Measurements from ENCODE around the gene HSPB1. TPM values are rescaled to one million over a fixed set of nuclear protein-coding genes. Genes with fewer than 3 reads are reported as not detected.
"Not testable (repeated sequence)": the region's sequence is repeated elsewhere in the genome, so short reads cannot be mapped to it uniquely, and the experiment has no call there.

HSPB1 gene
- total and polyA plus RNA-seq, 7 experiments from 2014 or later = 26.3 to 93.5 (median 40.6) TPM

GRCh38 chr7:76283254-76284159 lies 19.0 kb upstream of the HSPB1 start:
- ATAC-seq = no peak
- Histone ChIP-seq H3K9me3 (ENCODE audit: control insufficient read depth in 2 of 3, low read length in 3 of 3) (no peaks in the 10 kb centered on the region), H3K27me3 (ENCODE audit: control insufficient read depth in 2 of 2, insufficient read depth in 2 of 2, low read length in 2 of 2) (peaks cover 4 to 6% of the 10 kb centered on the region in 2 donors), H3K4me1 (ENCODE audit: control insufficient read depth in 2 of 2, insufficient read depth in 2 of 2, low read length in 2 of 2) (peaks cover 6 to 10% of the 10 kb centered on the region in 2 donors), H3K4me3 (ENCODE audit: low read length) (no peak overlapping the region), H3K36me3 (ENCODE audit: control insufficient read depth in 2 of 3, insufficient read depth in 3 of 3, low read length in 3 of 3) (no peaks in the 10 kb centered on the region), H3K27ac (ENCODE audit: low read depth, low read length) (no peak overlapping the region)
- Mint-ChIP-seq H3K27ac (peak overlapping the region in 1 of 9 donors; percentile 55), H3K4me3 (peak overlapping the region in 9 of 10 donors; percentile 29 to 88 (median 60)), H3K36me3 (peaks cover 0 to 6% (median 3%) of the 10 kb centered on the region in 5 donors), H3K9me3 (no peaks in the 10 kb centered on the region), H3K27me3 (peaks cover 22 to 53% (median 30%) of the 10 kb centered on the region in 5 donors), H3K4me1 (peaks cover 6 to 16% (median 14%) of the 10 kb centered on the region in 7 donors)
- no peak for DNase-seq
- ChIA-PET CTCF (no interaction called here), POLR2A (interaction anchor here (0.8 kb wide), 1 partner anchor 66 kb away, joined by 3 read pairs; no protein-coding TSS in a partner anchor)
- intact Hi-C loops (cut with micrococcal nuclease) = loop anchor here in 1 of 2 donors (5.0 kb wide), 1 partner anchor 34 kb away; no protein-coding TSS in a partner anchor

DNA sequence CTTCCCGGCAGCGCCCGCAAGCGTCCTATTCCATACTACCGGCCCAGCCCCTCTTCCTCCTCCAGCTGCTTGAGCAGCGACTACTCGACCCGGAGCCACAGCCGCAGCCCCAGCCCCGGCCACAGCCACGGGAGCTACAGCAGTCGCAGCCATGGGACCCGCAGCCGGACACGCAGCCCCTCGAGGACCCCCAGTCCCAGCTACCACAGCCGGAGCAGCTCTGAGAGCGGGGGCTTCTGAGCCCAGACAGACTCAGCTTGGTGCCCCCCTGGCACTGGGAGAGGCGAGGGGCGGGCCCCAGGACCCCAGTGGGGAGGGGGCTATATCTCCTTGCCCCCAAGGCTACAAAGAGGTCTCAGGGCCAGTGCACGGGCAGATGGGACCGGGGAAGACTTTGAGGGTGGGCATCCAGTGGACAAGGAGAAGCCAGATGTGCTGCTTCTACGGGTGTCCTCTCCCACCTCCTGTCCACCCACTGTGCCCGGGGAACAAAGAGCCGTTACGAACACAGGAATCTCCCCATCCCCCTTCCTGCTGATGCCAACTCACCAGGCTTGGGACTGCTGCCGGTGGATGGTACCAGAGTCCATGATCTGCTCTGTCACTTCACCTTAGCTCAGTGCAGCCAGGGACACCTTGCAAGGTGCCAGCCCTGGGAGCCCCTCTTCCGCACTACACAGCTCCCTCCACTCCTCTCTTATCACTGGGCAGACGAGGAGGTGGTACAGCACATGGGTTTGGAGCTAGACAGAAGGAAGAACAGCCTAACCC lies 16.7 kb upstream of the HSPB1 start:
- Histone ChIP-seq H3K9me3 (ENCODE audit: control insufficient read depth in 2 of 3, low read length in 3 of 3) (no peaks in the 10 kb centered on the region), H3K36me3 (ENCODE audit: control insufficient read depth in 2 of 3, insufficient read depth in 3 of 3, low read length in 3 of 3) (no peaks in the 10 kb centered on the region), H3K4me3 (ENCODE audit: low read length) (no peak overlapping the region), H3K27me3 (ENCODE audit: control insufficient read depth in 2 of 2, insufficient read depth in 2 of 2, low read length in 2 of 2) (peaks cover 4 to 6% of the 10 kb centered on the region in 2 donors), H3K4me1 (ENCODE audit: control insufficient read depth in 2 of 2, insufficient read depth in 2 of 2, low read length in 2 of 2) (peaks cover 6 to 10% of the 10 kb centered on the region in 2 donors), H3K27ac (ENCODE audit: low read depth, low read length) (no peak overlapping the region)
- Mint-ChIP-seq H3K4me3 (no peak overlapping the region), H3K27ac (no peak overlapping the region), H3K4me1 (peaks cover 5 to 17% (median 13%) of the 10 kb centered on the region in 7 donors), H3K9me3 (no peaks in the 10 kb centered on the region), H3K36me3 (peaks cover 0 to 5% (median 3%) of the 10 kb centered on the region in 5 donors), H3K27me3 (peaks cover 13 to 35% (median 20%) of the 10 kb centered on the region in 5 donors)
- POLR2A ChIA-PET = interaction anchor here (1.3 kb wide), 1 partner anchor 32 kb away, joined by 4 read pairs; no protein-coding TSS in a partner anchor
- ATAC-seq (no peak), DNase-seq (no peak)
- CTCF ChIA-PET = interaction anchor here (0.7 to 1.0 kb wide), 3 partner anchors 12 to 74 kb away, joined by 3 to 5 read pairs (median 3); partner anchors contain the start of gene YWHAG
- intact Hi-C loops (cut with micrococcal nuclease) = no loop called here

- H3K36me3 Mint-ChIP-seq = no peaks in the 10 kb centered on the region
- no peak overlapping the region for H3K27ac Mint-ChIP-seq
- POLR2A ChIA-PET = interaction anchor here (1.2 to 1.3 kb wide), 2 partner anchors 30 to 31 kb away, joined by 4 read pairs; no protein-coding TSS in a partner anchor
- H3K4me1 Mint-ChIP-seq = peaks cover 0 to 21% (median 10%) of the 10 kb centered on the region in 7 donors
- ATAC-seq = no peak
- H3K4me3 ChIP-seq (ENCODE audit: low read length) = no peak overlapping the region
- no peak for DNase-seq
- H3K36me3 ChIP-seq (ENCODE audit: control insufficient read depth in 2 of 3, insufficient read depth in 3 of 3, low read length in 3 of 3) = no peaks in the 10 kb centered on the region
- no peak overlapping the region for H3K4me3 Mint-ChIP-seq
- peaks cover 3 to 4% of the 10 kb centered on the region in 2 donors for H3K4me1 ChIP-seq (ENCODE audit: control insufficient read depth in 2 of 2, insufficient read depth in 2 of 2, low read length in 2 of 2)
- no peaks in the 10 kb centered on the region for H3K9me3 Mint-ChIP-seq
- H3K9me3 ChIP-seq (ENCODE audit: control insufficient read depth in 2 of 3, low read length in 3 of 3) = no peaks in the 10 kb centered on the region
- peaks cover 8 to 27% (median 14%) of the 10 kb centered on the region in 5 donors for H3K27me3 Mint-ChIP-seq
- intact Hi-C loops (cut with micrococcal nuclease) = no loop called here
- CTCF ChIA-PET = interaction anchor here (0.6 kb wide), 1 partner anchor 232 kb away, joined by 3 read pairs; no protein-coding TSS in a partner anchor
- H3K27me3 ChIP-seq (ENCODE audit: control insufficient read depth in 2 of 2, insufficient read depth in 2 of 2, low read length in 2 of 2) = peaks cover 0 to 3% of the 10 kb centered on the region in 2 donors
- H3K27ac ChIP-seq (ENCODE audit: low read depth, low read length) = no peak overlapping the region
These were observed 15.6 kb upstream of the HSPB1 start for GRCh38 chr7:76286842-76287403.

GRCh38 chr7:76290847-76291350 lies 11.6 kb upstream of the HSPB1 start:
- intact Hi-C loops (cut with micrococcal nuclease) = loop anchor here (1.0 to 2.0 kb wide), 7 partner anchors 11 to 113 kb away; partner anchors contain the start of gene HSPB1 (in 1 of the 2)
- not testable (repeated sequence) for DNase-seq; H3K4me3 ChIP-seq (ENCODE audit: low read length); H3K4me1 ChIP-seq (ENCODE audit: control insufficient read depth in 2 of 2, insufficient read depth in 2 of 2, low read length in 2 of 2); H3K9me3 ChIP-seq (ENCODE audit: control insufficient read depth in 2 of 3, low read length in 3 of 3); H3K27ac ChIP-seq (ENCODE audit: low read depth, low read length); H3K27me3 Mint-ChIP-seq; H3K9me3 Mint-ChIP-seq; ATAC-seq; H3K36me3 Mint-ChIP-seq; H3K4me3 Mint-ChIP-seq; H3K36me3 ChIP-seq (ENCODE audit: control insufficient read depth in 2 of 3, insufficient read depth in 3 of 3, low read length in 3 of 3); H3K27me3 ChIP-seq (ENCODE audit: control insufficient read depth in 2 of 2, insufficient read depth in 2 of 2, low read length in 2 of 2)
- ChIA-PET CTCF (interaction anchor here (0.7 to 2.8 kb wide), 6 partner anchors 9 to 113 kb away, joined by 3 to 79 read pairs (median 4); no protein-coding TSS in a partner anchor), POLR2A (interaction anchor here (1.2 to 2.3 kb wide), 3 partner anchors 23 to 27 kb away, joined by 4 to 8 read pairs (median 6); no protein-coding TSS in a partner anchor)
- H3K4me1 Mint-ChIP-seq = peaks cover 0 to 20% (median 5%) of the 10 kb centered on the region in 7 donors
- H3K27ac Mint-ChIP-seq = peak overlapping the region in 2 of 9 donors; percentile 61 to 82

DNA sequence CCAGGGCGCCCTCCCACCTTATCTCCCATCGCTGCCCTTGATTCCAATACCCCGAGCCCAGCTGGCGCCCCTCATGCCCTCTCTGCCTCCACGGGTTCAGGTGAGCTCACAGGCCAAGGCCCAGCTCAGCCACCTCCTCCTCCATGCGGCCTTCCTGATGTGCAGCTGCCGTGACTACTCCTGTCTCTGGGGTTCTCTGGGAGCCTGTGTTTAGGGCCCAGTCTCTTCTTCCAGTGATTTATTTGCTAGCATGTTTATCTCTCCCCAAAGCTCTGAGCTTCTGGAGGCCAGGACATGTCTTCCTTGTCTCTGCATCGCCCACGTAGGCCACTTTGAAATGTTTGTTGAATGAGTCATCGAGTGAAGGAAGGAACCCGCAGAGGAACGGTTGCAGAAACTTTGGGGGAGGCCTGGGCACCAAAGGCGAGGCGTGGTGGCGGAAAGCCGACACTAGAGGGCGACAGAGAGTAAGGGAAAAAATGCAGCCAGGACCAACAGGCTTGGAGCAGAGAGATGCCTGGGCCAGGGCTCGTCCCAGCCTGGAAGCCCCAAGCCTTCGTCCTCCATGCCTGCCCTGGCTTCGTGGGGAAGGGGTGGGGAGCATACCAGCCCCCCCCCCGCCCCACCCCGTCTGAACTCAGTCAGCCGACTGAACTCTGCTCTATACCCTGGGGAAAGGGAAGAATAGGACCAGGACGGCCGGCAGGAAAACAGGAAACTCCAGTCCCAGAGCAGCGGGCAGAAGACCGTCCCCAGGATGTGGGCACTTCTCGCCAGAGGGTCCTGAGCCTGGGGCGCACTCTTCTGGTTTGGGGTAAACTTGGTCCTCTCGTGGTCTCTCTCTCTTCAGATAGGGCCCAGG lies 10.9 kb upstream of the HSPB1 start:
- H3K9me3 Mint-ChIP-seq = no peaks in the 10 kb centered on the region
- H3K4me3 ChIP-seq (ENCODE audit: low read length) = no peak overlapping the region
- ChIA-PET CTCF (interaction anchor here (0.7 to 2.8 kb wide), 9 partner anchors 10 to 114 kb away, joined by 3 to 79 read pairs (median 4); no protein-coding TSS in a partner anchor), POLR2A (interaction anchor here (0.6 to 2.3 kb wide), 4 partner anchors 22 to 97 kb away, joined by 4 to 8 read pairs (median 5); no protein-coding TSS in a partner anchor)
- H3K9me3 ChIP-seq (ENCODE audit: control insufficient read depth in 2 of 3, low read length in 3 of 3) = no peaks in the 10 kb centered on the region
- H3K36me3 Mint-ChIP-seq = no peaks in the 10 kb centered on the region
- H3K27me3 Mint-ChIP-seq = peaks cover 0 to 6% (median 0%) of the 10 kb centered on the region in 5 donors
- ATAC-seq (peak; percentile 89), DNase-seq (peak; percentile 59 to 93 (median 75))
- H3K4me1 Mint-ChIP-seq = peaks cover 0 to 20% (median 5%) of the 10 kb centered on the region in 7 donors
- H3K4me1 ChIP-seq (ENCODE audit: control insufficient read depth in 2 of 2, insufficient read depth in 2 of 2, low read length in 2 of 2) = no peaks in the 10 kb centered on the region
- no peak overlapping the region for H3K27ac ChIP-seq (ENCODE audit: low read depth, low read length)
- intact Hi-C loops (cut with micrococcal nuclease) = loop anchor here (1.0 to 2.0 kb wide), 7 partner anchors 11 to 113 kb away; partner anchors contain the start of gene HSPB1 (in 1 of the 2)
- H3K36me3 ChIP-seq (ENCODE audit: control insufficient read depth in 2 of 3, insufficient read depth in 3 of 3, low read length in 3 of 3) = no peaks in the 10 kb centered on the region
- H3K27me3 ChIP-seq (ENCODE audit: control insufficient read depth in 2 of 2, insufficient read depth in 2 of 2, low read length in 2 of 2) = no peaks in the 10 kb centered on the region
- H3K27ac Mint-ChIP-seq = peak overlapping the region in 4 of 9 donors; percentile 32 to 82 (median 72)
- H3K4me3 Mint-ChIP-seq = peak overlapping the region in 1 of 10 donors; percentile 38

Data from naive thymus-derived CD4-positive, alpha-beta T cell (primary cell).